Epithelial cell of prostate (primary cell): ENCODE measurements around the gene B4GALNT1.
"Not testable (repeated sequence)": the region's sequence is repeated elsewhere in the genome, so short reads cannot be mapped to it uniquely, and the experiment has no call there.

ENCODE experiments used
- DNase-seq: peaks from one replicate; pipeline ENCODE4 v3.0.0-alpha.2; 2011; ENCODE audit warnings: low read depth, low spot score
- H3K27ac ChIP-seq: fragments of 450-650 bp; 2 replicates; pipeline ENCODE4 v1.5.1; 2017; ENCODE audit warnings: mild to moderate bottlenecking

The B4GALNT1 gene

DNA sequence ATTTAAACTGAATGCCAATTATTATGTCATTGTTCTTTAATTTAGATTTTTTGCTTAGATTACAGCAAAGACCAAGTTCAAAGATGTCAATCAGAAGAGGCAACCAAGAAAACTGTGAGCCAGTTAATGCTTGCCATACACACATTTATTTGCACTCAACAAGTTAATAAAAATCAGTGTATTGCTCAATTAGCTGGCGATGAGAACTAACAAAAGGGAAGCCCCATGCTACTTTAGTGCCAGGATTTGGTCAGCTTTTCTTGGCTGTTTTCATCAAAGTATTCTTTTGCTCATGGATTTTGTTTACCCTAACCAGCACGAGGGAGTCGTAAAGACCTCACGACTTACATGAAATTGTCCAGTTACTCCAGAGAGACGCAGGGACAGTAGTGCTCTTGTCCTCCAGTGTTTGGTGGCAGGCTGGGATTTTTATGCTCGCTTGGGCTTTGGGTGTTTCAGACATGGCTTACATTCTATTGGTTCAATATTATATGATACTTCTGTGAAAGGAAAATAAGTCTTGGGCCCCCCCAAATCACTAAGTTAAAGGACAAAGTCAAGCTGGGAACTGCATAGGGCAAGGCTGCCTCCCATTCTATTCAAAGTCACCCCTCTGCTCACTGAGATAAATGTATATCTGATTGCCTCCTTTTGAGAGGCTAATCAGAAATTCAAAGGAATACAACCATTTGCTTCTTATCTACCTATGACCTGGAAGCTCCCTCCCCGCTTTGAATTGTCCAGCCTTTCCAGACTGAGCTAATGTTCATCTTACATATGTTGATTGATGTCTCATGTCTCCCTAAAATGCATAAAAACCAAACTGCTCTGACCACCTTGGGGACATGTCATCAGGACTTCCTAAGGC is 7.4 kb upstream of the B4GALNT1 start:
- no peak for DNase-seq
- no peak overlapping the region for H3K27ac ChIP-seq

GRCh38 chr12:57638096-57638495 is 5.1 kb upstream of the B4GALNT1 start:
- no peak for DNase-seq
- H3K27ac ChIP-seq = no peak overlapping the region

- DNase-seq = no peak
- no peak overlapping the region for H3K27ac ChIP-seq
Measured at GRCh38 chr12:57637364-57637763, 4.4 kb upstream of the B4GALNT1 start.

DNA sequence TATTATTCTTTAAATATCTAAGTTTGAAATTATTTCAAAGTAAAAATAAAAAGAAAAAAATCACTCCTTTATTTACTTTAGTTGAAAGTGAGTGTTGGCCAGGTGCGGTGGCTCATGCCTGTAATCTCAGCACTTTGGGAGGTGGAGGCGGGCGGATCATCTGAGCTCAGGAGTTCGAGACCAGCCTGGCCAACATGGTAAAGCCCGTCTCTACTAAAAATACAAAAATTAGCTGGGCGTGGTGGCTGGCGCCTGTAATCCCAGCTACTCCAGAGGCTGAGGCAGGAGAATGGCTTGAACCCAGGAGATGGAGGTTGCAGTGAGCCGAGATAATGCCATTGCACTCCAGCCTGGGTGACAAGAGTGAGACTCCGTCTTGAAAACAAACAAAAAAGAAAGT is 3.7 kb upstream of the B4GALNT1 start:
- DNase-seq, H3K27ac ChIP-seq: not testable (repeated sequence)

GRCh38 chr12:57632073-57632957 is 686 bp downstream of the B4GALNT1 start:
- no peak for DNase-seq
- no peak overlapping the region for H3K27ac ChIP-seq

DNA sequence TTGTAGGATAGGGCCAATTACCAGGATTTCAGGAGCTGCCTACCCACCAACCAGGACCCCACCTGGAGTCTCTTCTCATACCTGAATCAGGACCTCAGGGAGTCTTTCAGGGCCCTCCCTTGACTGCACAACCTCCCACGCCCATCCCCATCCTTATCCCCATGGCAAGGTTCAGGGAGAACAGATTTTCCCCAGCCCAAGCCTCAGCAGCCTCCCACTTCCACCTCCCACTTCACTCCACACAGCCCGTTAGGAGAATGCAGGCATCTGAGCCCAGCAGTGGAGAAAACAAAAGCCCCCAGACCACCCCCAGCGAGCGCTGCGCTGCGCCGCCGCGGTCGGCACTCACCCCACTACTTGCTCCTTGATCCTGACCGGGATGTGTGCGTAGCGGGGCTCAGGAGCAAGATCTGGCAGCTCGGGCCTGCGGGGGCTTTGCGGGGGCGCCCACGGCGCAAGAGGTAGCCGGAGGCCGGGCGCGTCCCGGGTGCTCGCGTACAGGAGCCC is 1.4 kb downstream of the B4GALNT1 start:
- no peak for DNase-seq
- H3K27ac ChIP-seq = no peak overlapping the region

DNA sequence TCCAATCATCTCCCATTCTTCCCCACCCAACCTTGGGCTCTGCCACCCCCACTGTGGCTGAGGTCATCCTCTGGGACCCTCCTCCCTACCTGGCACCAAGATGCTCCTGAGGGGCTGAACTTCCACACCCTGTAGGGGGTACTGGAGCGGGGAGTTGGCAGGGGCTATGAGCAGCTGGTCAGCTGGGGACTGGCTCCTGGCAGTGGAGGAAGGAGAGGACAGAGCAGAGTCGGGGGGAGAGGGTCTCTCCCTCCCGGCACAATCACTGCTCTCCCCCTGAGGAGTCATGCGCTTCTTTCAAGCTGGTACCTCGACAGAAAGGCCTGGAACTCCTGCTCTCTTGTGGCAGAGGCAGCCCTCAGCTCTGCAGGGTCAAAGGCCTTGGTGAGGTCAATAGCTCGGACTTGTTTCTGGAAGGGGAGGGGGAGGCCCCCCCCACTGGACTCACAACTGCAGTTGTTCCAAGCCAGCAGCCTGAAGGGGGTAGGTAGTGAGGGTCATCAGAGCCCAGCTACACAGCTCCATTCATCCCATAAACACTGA is 2.0 kb downstream of the B4GALNT1 start:
- DNase-seq = no peak

DNA sequence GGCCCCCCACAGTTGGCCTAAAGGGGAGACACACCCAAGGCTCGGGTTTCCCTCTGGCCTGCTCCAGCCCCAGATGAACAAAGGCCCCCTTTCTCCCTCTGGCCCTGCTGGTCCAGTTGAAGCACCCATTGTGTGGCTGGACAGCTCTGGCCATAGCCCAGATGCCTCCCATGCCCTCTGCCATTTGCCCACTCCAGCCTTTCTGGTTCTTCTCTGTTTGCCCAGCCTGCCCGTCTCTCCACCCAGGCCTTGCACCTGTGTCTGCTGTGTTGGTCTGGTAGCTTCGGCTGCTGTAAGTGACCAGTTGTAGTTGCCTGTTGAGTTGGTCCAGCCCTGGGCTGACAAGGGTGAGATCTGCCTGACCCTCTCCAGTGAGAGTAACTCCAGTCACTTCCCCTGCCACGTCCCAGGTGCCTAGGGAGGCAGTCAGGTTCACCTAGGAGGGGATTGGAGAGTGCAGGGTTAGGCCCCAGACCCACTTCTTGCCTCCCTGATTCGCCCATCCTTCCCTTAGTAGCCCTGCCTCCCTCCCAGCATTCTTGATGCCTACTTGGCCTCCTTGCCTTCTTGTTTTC is 3.0 kb downstream of the B4GALNT1 start:
- no peak overlapping the region for H3K27ac ChIP-seq
- no peak for DNase-seq

More for the DNA sequence above, 2.0 kb downstream of the B4GALNT1 start:
- H3K27ac ChIP-seq = no peak overlapping the region

- no peak overlapping the region for H3K27ac ChIP-seq
- DNase-seq = no peak
Measured at GRCh38 chr12:57628280-57629191, 4.5 kb downstream of the B4GALNT1 start.

- no peak for DNase-seq
- no peak overlapping the region for H3K27ac ChIP-seq
Measured at GRCh38 chr12:57627501-57628279, 5.3 kb downstream of the B4GALNT1 start.

DNA sequence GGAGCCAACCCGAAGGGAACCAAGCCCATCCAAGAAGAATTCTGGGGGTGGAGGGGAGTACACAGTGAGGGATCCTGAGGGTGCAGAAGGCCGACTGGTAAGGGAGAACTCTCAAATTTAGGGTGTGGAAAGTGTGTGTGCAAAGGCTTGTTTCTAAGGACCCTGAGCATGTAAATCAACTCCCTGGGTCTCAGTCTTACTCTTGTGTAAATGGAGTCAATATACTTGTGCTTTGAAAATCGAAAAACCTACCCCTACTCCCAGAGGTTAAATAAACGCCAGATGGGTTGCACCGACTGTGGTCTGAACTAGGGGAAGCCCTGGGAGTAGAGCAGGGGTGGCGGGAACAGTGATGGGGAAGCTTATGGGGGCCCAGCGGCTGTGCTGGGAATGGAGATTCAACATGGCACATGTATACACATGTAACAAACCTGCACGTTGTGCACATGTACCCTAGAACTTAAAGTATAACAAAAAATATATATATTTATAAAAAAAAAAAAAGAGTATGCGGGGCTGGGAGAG is 6.0 kb downstream of the B4GALNT1 start:
- DNase-seq = no peak
- H3K27ac ChIP-seq = no peak overlapping the region

DNA sequence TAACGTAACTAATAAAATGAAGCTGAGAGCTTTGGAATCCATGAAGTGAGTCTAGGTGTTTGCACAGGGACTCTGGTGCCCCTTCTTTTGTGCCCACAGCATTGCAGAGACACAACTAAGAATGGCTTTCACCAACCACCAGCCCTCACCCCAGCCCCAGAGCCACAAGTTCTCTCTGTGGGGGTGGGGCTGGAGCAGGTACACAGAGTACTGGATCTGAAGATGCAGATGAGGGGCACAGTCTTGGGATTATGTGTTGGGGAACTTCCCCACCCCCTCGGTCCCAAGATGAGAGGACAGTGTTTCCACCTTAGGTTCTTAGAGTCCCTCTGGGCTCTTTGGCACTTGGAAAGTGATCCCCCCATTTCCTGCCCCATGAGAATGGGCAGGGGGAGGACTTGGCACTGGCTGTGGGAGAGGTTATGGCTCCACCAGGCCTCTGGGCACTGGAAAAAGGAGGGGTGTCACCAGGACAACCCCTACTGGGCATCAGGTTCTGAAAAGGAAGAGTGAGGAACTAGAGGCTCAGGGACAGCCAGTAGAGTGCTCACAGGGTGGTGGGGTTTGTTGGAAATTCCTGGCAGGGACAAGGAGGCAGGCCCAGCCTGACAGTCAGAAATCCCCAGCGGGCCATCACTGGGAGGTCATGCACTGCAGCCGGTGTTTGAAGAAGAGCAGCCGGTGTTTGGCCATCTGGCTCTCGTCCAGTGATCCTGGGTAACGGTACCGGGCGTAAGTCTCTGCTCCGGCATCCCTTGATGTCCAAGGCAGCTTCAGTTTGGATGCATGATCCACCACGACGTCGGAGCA is 6.7 kb downstream of the B4GALNT1 start:
- no peak for DNase-seq
- no peak overlapping the region for H3K27ac ChIP-seq

DNA sequence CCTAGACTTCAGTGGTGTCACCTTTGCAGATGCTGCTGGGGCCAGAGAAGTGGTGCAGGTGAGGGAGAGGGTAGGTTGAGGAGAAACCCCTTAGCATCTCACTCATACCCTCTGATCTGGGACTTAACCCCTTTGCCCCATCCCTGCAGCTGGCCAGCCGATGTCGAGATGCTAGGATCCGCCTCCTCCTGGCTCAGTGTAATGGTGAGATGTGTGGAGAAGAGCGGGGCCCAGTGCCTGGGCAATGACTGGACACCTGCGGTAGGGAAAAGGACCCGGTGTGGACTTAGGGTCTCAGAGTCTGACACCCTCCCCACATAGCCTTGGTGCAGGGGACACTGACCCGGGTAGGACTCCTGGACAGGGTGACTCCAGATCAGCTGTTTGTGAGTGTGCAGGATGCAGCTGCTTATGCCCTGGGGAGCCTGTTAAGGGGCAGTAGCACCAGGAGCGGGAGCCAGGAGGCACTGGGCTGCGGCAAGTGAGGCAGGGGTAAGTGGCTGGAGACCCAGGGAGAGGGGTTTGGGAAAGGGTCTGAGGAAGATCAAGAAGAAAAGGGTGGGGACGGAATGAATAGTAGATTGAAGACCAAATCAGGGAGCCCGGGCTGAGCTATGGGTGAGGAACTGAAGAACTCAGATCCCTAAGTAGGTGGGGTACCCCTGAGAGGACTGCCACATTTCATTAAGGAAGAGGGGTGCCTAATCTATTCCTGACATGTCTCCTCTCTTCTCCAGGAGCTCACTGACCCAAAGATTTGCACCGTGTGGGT is 7.6 kb downstream of the B4GALNT1 start:
- DNase-seq = no peak
- H3K27ac ChIP-seq = no peak overlapping the region

- no peak for DNase-seq
Measured at GRCh38 chr12:57624441-57625220, 8.4 kb downstream of the B4GALNT1 start.

DNA sequence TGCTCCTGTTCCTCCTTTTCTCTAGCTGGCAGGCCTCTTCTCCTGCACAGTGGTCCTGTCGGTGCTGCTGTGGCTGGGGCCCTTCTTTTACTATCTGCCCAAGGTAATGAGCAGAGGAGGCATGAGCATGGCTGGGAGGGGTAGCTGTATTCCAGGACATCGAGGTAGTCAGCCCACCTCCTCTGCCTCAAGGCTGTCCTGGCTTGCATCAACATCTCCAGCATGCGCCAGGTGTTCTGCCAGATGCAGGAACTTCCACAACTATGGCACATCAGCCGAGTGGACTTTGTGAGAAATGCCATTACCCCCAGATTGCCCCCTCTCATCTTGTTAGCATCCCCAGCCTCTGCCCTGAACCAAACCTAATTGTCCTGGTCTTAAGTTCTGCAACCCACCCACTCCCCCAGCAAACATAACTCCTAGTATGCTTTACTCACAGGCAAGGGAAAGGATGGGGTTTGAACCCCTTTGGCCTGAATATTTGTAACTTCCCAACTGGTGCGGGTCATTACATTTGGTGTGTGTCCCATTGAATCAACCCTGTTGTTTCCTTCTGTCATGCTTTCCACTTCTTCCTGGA is 9.1 kb downstream of the B4GALNT1 start:
- DNase-seq = no peak
- no peak overlapping the region for H3K27ac ChIP-seq

More at GRCh38 chr12:57624441-57625220, 8.4 kb downstream of the B4GALNT1 start:
- no peak overlapping the region for H3K27ac ChIP-seq

- no peak for DNase-seq
- H3K27ac ChIP-seq = no peak overlapping the region
Measured at GRCh38 chr12:57623385-57623784, 9.6 kb downstream of the B4GALNT1 start.
